ENCODE results near the gene ZNF33A. TPM values are rescaled to one million over a fixed set of nuclear protein-coding genes. Genes with fewer than 3 reads are reported as not detected.

The ZNF33A gene
- total RNA-seq, 2 experiments from 2014 or later: 25.9 to 30.3 TPM

GRCh38 chr10:37975401-37975991 is 35.0 kb upstream of the ZNF33A start:
- Histone ChIP-seq H3K4me3 (ENCODE audit: low read length) (peak overlapping the region; percentile 73), H3K36me3 (ENCODE audit: insufficient read depth, low read length) (peaks cover 11% of the 10 kb centered on the region), H3K9me3 (ENCODE audit: control insufficient read depth in 1 of 2, insufficient read depth in 1 of 2, low read length in 2 of 2) (no peaks in the 10 kb centered on the region), H3K4me1 (ENCODE audit: insufficient read depth, low read length) (peaks cover 12% of the 10 kb centered on the region), H3K27ac (ENCODE audit: low read depth in 1 of 2, low read length in 2 of 2) (peak overlapping the region; percentile 61 to 89), H3K27me3 (ENCODE audit: control insufficient read depth in 1 of 2, insufficient read depth in 2 of 2, low read length in 2 of 2) (no peaks in the 10 kb centered on the region)
- CTCF ChIA-PET: interaction anchor here (1.2 to 2.7 kb wide), 3 partner anchors 35 to 119 kb away, joined by 4 to 31 read pairs (median 20); partner anchors contain the start of genes ZNF248, ZNF33A and ZNF37A
- POLR2A ChIA-PET: interaction anchor here (0.8 to 2.8 kb wide), 7 partner anchors 14 to 427 kb away, joined by 4 to 58 read pairs (median 9); partner anchors contain the start of genes ZNF33A and ZNF37A
- no peaks in the 10 kb centered on the region for H3K9me3 Mint-ChIP-seq
- DNase-seq: peak in 3 of 14 experiments; percentile 33 to 60 (median 35)
- ATAC-seq (ENCODE audit: poor library complexity): no peak
- H3K27ac Mint-ChIP-seq: peak overlapping the region; percentile 96
- intact Hi-C loops (cut with DNase I, micrococcal nuclease): loop anchor here (5.0 to 10.0 kb wide), 3 partner anchors 379 to 429 kb away; no protein-coding TSS in a partner anchor
- peaks cover 36% of the 10 kb centered on the region for H3K4me1 Mint-ChIP-seq (ENCODE audit: low read depth)
- peak overlapping the region; percentile 93 for H3K4me3 Mint-ChIP-seq
- H3K27me3 Mint-ChIP-seq: no peaks in the 10 kb centered on the region
- no peak for TF ChIP-seq CTCF (IDR thresholded peaks at IDR 0.05)
- H3K36me3 Mint-ChIP-seq (ENCODE audit: low read depth): peaks cover 36% of the 10 kb centered on the region

GRCh38 chr10:37976091-37976879 is 34.2 kb upstream of the ZNF33A start, which contains the start of gene ZNF25:
Gene ZNF25 (minus strand): TSS chr10:37976647. CDS start chr10:37971722, 4,925 bp downstream.
- no peaks in the 10 kb centered on the region for H3K9me3 Mint-ChIP-seq
- peaks cover 12% of the 10 kb centered on the region for H3K4me1 ChIP-seq (ENCODE audit: insufficient read depth, low read length)
- H3K4me1 Mint-ChIP-seq (ENCODE audit: low read depth): peaks cover 36% of the 10 kb centered on the region
- H3K4me3 ChIP-seq (ENCODE audit: low read length): peak within 1 kb of the TSS; percentile 73
- no peaks in the 10 kb centered on the region for H3K27me3 Mint-ChIP-seq
- H3K27me3 ChIP-seq (ENCODE audit: control insufficient read depth in 1 of 2, insufficient read depth in 2 of 2, low read length in 2 of 2): no peaks in the 10 kb centered on the region
- ATAC-seq (ENCODE audit: poor library complexity) (peak; percentile 89), DNase-seq (peak; percentile 95 to 99 (median 97))
- peak; percentile 95 for TF ChIP-seq CTCF (IDR thresholded peaks at IDR 0.05)
- ChIA-PET CTCF (interaction anchor here (0.6 to 2.7 kb wide), 15 partner anchors 9 to 426 kb away, joined by 3 to 31 read pairs (median 4); partner anchors contain the start of genes ZNF248, ZNF33A and ZNF37A), POLR2A (interaction anchor here (0.7 to 2.8 kb wide), 13 partner anchors 13 to 426 kb away, joined by 3 to 58 read pairs (median 5); partner anchors contain the start of genes ZNF33A and ZNF37A)
- H3K27ac Mint-ChIP-seq: peak within 1 kb of the TSS; percentile 96
- intact Hi-C loops (cut with DNase I, micrococcal nuclease): loop anchor here (1.0 to 10.0 kb wide), 7 partner anchors 34 to 429 kb away; partner anchors contain the start of genes ZNF248 (in 2 of the 2), ZNF37A (in 2 of the 2) and ZNF33A (in 1 of the 2)
- H3K27ac ChIP-seq (ENCODE audit: low read depth in 1 of 2, low read length in 2 of 2): peak within 1 kb of the TSS; percentile 61 to 89
- H3K36me3 ChIP-seq (ENCODE audit: insufficient read depth, low read length): peaks cover 5% of the 10 kb centered on the region
- H3K4me3 Mint-ChIP-seq: peak within 1 kb of the TSS; percentile 93
- H3K36me3 Mint-ChIP-seq (ENCODE audit: low read depth): peaks cover 29% of the 10 kb centered on the region
- no peaks in the 10 kb centered on the region for H3K9me3 ChIP-seq (ENCODE audit: control insufficient read depth in 1 of 2, insufficient read depth in 1 of 2, low read length in 2 of 2)

GRCh38 chr10:37976880-37977203 is 33.6 kb upstream of the ZNF33A start:
- no peaks in the 10 kb centered on the region for H3K27me3 ChIP-seq (ENCODE audit: control insufficient read depth in 1 of 2, insufficient read depth in 2 of 2, low read length in 2 of 2)
- H3K27ac Mint-ChIP-seq: peak overlapping the region; percentile 96
- peaks cover 36% of the 10 kb centered on the region for H3K4me1 Mint-ChIP-seq (ENCODE audit: low read depth)
- H3K4me3 ChIP-seq (ENCODE audit: low read length): peak overlapping the region; percentile 73
- H3K4me1 ChIP-seq (ENCODE audit: insufficient read depth, low read length): peaks cover 12% of the 10 kb centered on the region
- H3K27me3 Mint-ChIP-seq: no peaks in the 10 kb centered on the region
- H3K36me3 Mint-ChIP-seq (ENCODE audit: low read depth): peaks cover 24% of the 10 kb centered on the region
- no peaks in the 10 kb centered on the region for H3K36me3 ChIP-seq (ENCODE audit: insufficient read depth, low read length)
- peak overlapping the region; percentile 93 for H3K4me3 Mint-ChIP-seq
- no peaks in the 10 kb centered on the region for H3K9me3 ChIP-seq (ENCODE audit: control insufficient read depth in 1 of 2, insufficient read depth in 1 of 2, low read length in 2 of 2)
- ChIA-PET POLR2A (interaction anchor here (0.7 to 2.8 kb wide), 10 partner anchors 16 to 426 kb away, joined by 3 to 58 read pairs (median 4); partner anchors contain the start of genes ZNF33A and ZNF37A), CTCF (interaction anchor here (0.6 to 2.7 kb wide), 14 partner anchors 8 to 425 kb away, joined by 3 to 31 read pairs (median 4); partner anchors contain the start of genes ZNF248, ZNF33A and ZNF37A)
- intact Hi-C loops (cut with DNase I, micrococcal nuclease): loop anchor here (1.0 to 10.0 kb wide), 7 partner anchors 33 to 428 kb away; partner anchors contain the start of genes ZNF248 (in 2 of the 2), ZNF37A (in 2 of the 2) and ZNF33A (in 1 of the 2)
- peak overlapping the region; percentile 61 to 89 for H3K27ac ChIP-seq (ENCODE audit: low read depth in 1 of 2, low read length in 2 of 2)
- DNase-seq (no peak), ATAC-seq (ENCODE audit: poor library complexity) (no peak)
- TF ChIP-seq CTCF (IDR thresholded peaks at IDR 0.05): no peak
- no peaks in the 10 kb centered on the region for H3K9me3 Mint-ChIP-seq

Measured in CD4-positive, alpha-beta T cell (primary cell).